GM18508 (cell line): ENCODE data around the gene RO60.

Experiments used
- ATAC-seq: cut with Tn5 transposase; IDR thresholded peaks from one replicate; pipeline ENCODE4 v1.9.1; 2021; ENCODE audit warnings: moderate number of reproducible peaks; ENCODE audit not compliant: insufficient read depth, unreplicated experiment

Gene RO60

GRCh38 chr1:193104907-193105820 is 45.8 kb downstream of the RO60 start, which contains the start of gene GLRX2:
TSS of gene GLRX2 (minus strand) at chr1:193105414. CDS start at chr1:193105382, 32 bp downstream.
- peak; percentile 54 for ATAC-seq

GRCh38 chr1:193105821-193106177 is 46.4 kb downstream of the RO60 start:
- ATAC-seq: no peak

- no peak for ATAC-seq
These were observed 49.1 kb downstream of the RO60 start for GRCh38 chr1:193108471-193108870.
